OCI-LY7 (cell line): Measurements from ENCODE around the gene FTO. TPM values are rescaled to one million over a fixed set of nuclear protein-coding genes. Genes with fewer than 3 reads are reported as not detected.

Source experiments
- BruUV-seq: library from RNA; stranded (reverse); fragments of 400-500 nt; replicated peaks from 2 replicates; lab custom pipeline; 2021; lab: Mats Ljungman, UMichigan
- CTCF ChIA-PET: fragments of 300-600 bp; sonication (Branson Sonifier 250); formaldehyde crosslinking; loops from one replicate; lab custom pipeline; 2022; ENCODE audit warnings: antibody characterized with exemption; ENCODE audit not compliant: unreplicated experiment; lab: Charles Lee
- POLR2A ChIA-PET: fragments of 300-600 bp; sonication (Branson Sonifier 250); formaldehyde crosslinking; loops from one replicate; lab custom pipeline; 2022; ENCODE audit warnings: antibody characterized with exemption; lab: Charles Lee
- DNase-seq: peaks from one replicate; pipeline ENCODE4 v3.0.0-alpha.2; 2015; ENCODE audit warnings: low spot score
- H2AFZ ChIP-seq: fragments of 200-600 bp; sonication (generic), shearing (Covaris generic); 2 replicates; pipeline ENCODE4 v1.6.1; 2014; ENCODE audit warnings: mild to moderate bottlenecking, antibody characterized with exemption, low read length, moderate library complexity
- H3K27ac ChIP-seq: fragments of 200-600 bp; sonication (generic); 2 replicates; pipeline ENCODE4 v1.5.1; 2014; ENCODE audit warnings: mixed run types, low read depth, mild to moderate bottlenecking, moderate library complexity, low read length, inconsistent platforms; ENCODE audit not compliant: poor library complexity, severe bottlenecking
- H3K36me3 ChIP-seq: fragments of 200-600 bp; sonication (generic); 2 replicates; pipeline ENCODE4 v1.6.1; 2014; ENCODE audit warnings: mild to moderate bottlenecking, antibody characterized with exemption, low read length, moderate library complexity, mixed read lengths; ENCODE audit not compliant: insufficient read depth
- H3K4me1 ChIP-seq: fragments of 200-600 bp; sonication (generic); 2 replicates; pipeline ENCODE4 v1.5.1; 2014; ENCODE audit warnings: mild to moderate bottlenecking, low read length; ENCODE audit not compliant: insufficient read depth, poor library complexity, severe bottlenecking
- H3K4me2 ChIP-seq: fragments of 200-600 bp; sonication (generic); 2 replicates; pipeline ENCODE4 v1.6.1; 2014; ENCODE audit warnings: mild to moderate bottlenecking, low read length
- H3K4me3 ChIP-seq: fragments of 200-600 bp; sonication (generic); 2 replicates; pipeline ENCODE4 v1.5.1; 2014; ENCODE audit warnings: mild to moderate bottlenecking, low read depth, low read length; ENCODE audit not compliant: poor library complexity, severe bottlenecking
- H3K79me2 ChIP-seq: fragments of 200-600 bp; sonication (generic); 2 replicates; pipeline ENCODE4 v1.6.1; 2016; ENCODE audit warnings: low read depth, mild to moderate bottlenecking, low read length, moderate library complexity, mixed read lengths; ENCODE audit not compliant: insufficient read depth
- H3K9me2 ChIP-seq: fragments of 200-600 bp; sonication (generic); 2 replicates; pipeline ENCODE4 v1.6.1; 2016; ENCODE audit warnings: mild to moderate bottlenecking, low read length, mixed read lengths; ENCODE audit not compliant: insufficient read depth
- H3K9me3 ChIP-seq: fragments of 200-600 bp; sonication (generic); 2 replicates; pipeline ENCODE4 v1.6.1; 2014; ENCODE audit warnings: mild to moderate bottlenecking, mixed run types, low read length, mixed read lengths
- H4K20me1 ChIP-seq: fragments of 200-600 bp; sonication (generic); 2 replicates; pipeline ENCODE4 v1.6.1; 2014; ENCODE audit warnings: mild to moderate bottlenecking, antibody characterized with exemption, low read length, moderate library complexity, mixed read lengths; ENCODE audit not compliant: insufficient read depth
- CTCF ChIP-seq: fragments of 200-600 bp; sonication (generic); conservative IDR thresholded peaks from 2 replicates; pipeline ENCODE4 v1.5.1; 2014; ENCODE audit warnings: mild to moderate bottlenecking, antibody characterized with exemption, low read length, moderate library complexity, mixed read lengths
- EZH2phosphoT487 ChIP-seq: fragments of 200-600 bp; sonication (generic); IDR thresholded peaks from 2 replicates; pipeline ENCODE4 v1.6.1; 2018; ENCODE audit warnings: low read depth, borderline replicate concordance, mild to moderate bottlenecking, mixed run types, antibody characterized with exemption, low read length, moderate library complexity, mixed read lengths
- intact Hi-C: fragments of 100-400 bp; cut with micrococcal nuclease; formaldehyde crosslinking; loops from one replicate; pipeline ENCODE4 v1.10.0; 2022; ENCODE audit not compliant: unreplicated experiment
- total RNA-seq, 2 experiments: library from RNA; depleted of rRNA in 1 of 2; stranded (reverse); fragments of >200 nt in 1 of 2; shearing (Covaris generic) in 1 of 2; gene quantifications; 2 replicates each; pipeline ENCODE4 v1.2.3, GENCODE V29; 2014 to 2022

FTO gene
- total RNA-seq, 2 experiments from 2014 or later: 57.1 to 68.0 TPM

GRCh38 chr16:54193665-54194333 lies 489.8 kb downstream of the FTO start:
- H4K20me1 ChIP-seq: no peaks in the 10 kb centered on the region
- POLR2A ChIA-PET: no interaction called here
- CTCF ChIA-PET: no interaction called here
- H3K4me3 ChIP-seq: no peak overlapping the region
- no peaks in the 10 kb centered on the region for H3K9me3 ChIP-seq
- H3K4me2 ChIP-seq: no peak overlapping the region
- no peaks in the 10 kb centered on the region for H3K79me2 ChIP-seq
- peak; percentile 41 for DNase-seq
- TF ChIP-seq EZH2phosphoT487: no peak
- TF ChIP-seq CTCF: peak; percentile 73
- H3K36me3 ChIP-seq: no peaks in the 10 kb centered on the region
- H3K4me1 ChIP-seq: no peaks in the 10 kb centered on the region
- H3K27ac ChIP-seq: no peak overlapping the region
- no peaks in the 10 kb centered on the region for H3K9me2 ChIP-seq
- no peak overlapping the region for H2AFZ ChIP-seq
- no TSS peak for BruUV-seq
- intact Hi-C loops: no loop called here

- CTCF ChIA-PET: no interaction called here
- no peaks in the 10 kb centered on the region for H3K9me2 ChIP-seq
- H3K4me2 ChIP-seq: no peak overlapping the region
- no peak overlapping the region for H2AFZ ChIP-seq
- H3K36me3 ChIP-seq: no peaks in the 10 kb centered on the region
- H4K20me1 ChIP-seq: no peaks in the 10 kb centered on the region
- POLR2A ChIA-PET: no interaction called here
- H3K79me2 ChIP-seq: no peaks in the 10 kb centered on the region
- no peak overlapping the region for H3K27ac ChIP-seq
- H3K9me3 ChIP-seq: no peaks in the 10 kb centered on the region
- DNase-seq: no peak
- TF ChIP-seq EZH2phosphoT487 (no peak), CTCF (no peak)
- intact Hi-C loops: no loop called here
- no TSS peak for BruUV-seq
- H3K4me1 ChIP-seq: no peaks in the 10 kb centered on the region
- H3K4me3 ChIP-seq: no peak overlapping the region
Measured at GRCh38 chr16:54194334-54194743, 490.4 kb downstream of the FTO start.

GRCh38 chr16:54197758-54198157 lies 493.8 kb downstream of the FTO start:
- DNase-seq: no peak
- H3K27ac ChIP-seq: no peak overlapping the region
- TF ChIP-seq EZH2phosphoT487 (no peak), CTCF (no peak)
- ChIA-PET CTCF (no interaction called here), POLR2A (no interaction called here)
- no peak overlapping the region for H2AFZ ChIP-seq
- H3K36me3 ChIP-seq: no peaks in the 10 kb centered on the region
- no peaks in the 10 kb centered on the region for H3K9me2 ChIP-seq
- H3K9me3 ChIP-seq: no peaks in the 10 kb centered on the region
- H3K4me3 ChIP-seq: no peak overlapping the region
- H3K4me2 ChIP-seq: no peak overlapping the region
- no peaks in the 10 kb centered on the region for H4K20me1 ChIP-seq
- no peaks in the 10 kb centered on the region for H3K4me1 ChIP-seq
- H3K79me2 ChIP-seq: no peaks in the 10 kb centered on the region
- intact Hi-C loops: no loop called here
- no TSS peak for BruUV-seq
